ENCODE measurements around the gene CACNA2D4.

CACNA2D4 gene

GRCh38 chr12:1797991-1798640 is 120.3 kb downstream of the CACNA2D4 start:
- peak; percentile 11 for DNase-seq

DNA sequence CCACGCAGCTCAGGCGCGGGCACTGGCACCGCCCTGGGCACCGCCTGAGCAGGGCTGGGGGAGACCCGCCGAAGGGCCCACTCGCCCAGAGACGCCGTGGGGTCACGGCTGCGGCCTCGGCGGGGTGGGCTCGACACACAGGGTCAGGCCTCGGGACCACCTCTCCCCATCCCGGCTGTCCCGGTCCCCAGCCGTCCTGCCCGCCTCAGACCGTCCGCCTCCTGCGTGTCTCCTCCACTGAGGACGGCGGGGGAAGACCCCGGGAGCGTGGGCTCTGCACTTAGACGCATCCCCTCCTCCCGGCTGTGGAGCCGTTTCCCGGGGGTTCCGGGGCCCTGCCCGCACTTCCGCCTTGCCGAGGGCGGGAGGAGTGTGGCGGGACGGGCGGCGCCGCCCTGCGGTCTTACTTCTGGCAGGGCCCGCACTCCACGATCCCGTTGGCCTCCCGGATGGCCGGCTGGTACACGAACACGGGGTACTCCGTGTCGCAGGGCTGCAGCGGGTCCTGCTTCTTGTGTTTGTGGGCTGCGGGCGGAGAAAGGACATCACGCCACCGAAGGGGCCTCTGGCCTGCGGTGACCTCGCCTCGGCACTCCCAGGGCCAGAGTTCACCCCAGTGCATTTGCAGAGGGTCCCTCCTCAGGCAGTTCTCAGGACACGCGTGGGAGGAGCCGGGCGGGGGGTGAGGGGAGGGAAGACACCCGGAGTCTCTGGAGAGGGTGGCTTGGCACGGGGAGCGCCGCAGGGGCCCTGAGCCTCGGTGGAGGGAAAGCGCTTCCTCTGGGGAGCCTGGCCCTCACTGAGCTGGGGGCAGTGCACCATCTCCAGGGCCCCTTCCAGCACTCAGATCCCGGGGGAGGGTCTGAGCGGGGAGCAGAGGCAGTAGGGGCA is 121.2 kb downstream of the CACNA2D4 start:
- no peak for DNase-seq

GRCh38 chr12:1796515-1797010 is 121.9 kb downstream of the CACNA2D4 start:
- DNase-seq = no peak

GRCh38 chr12:1795785-1796514 is 122.5 kb downstream of the CACNA2D4 start:
- peak; percentile 99 for DNase-seq

- peak; percentile 43 for DNase-seq
Measured at GRCh38 chr12:1795221-1795784, 123.1 kb downstream of the CACNA2D4 start.

DNA sequence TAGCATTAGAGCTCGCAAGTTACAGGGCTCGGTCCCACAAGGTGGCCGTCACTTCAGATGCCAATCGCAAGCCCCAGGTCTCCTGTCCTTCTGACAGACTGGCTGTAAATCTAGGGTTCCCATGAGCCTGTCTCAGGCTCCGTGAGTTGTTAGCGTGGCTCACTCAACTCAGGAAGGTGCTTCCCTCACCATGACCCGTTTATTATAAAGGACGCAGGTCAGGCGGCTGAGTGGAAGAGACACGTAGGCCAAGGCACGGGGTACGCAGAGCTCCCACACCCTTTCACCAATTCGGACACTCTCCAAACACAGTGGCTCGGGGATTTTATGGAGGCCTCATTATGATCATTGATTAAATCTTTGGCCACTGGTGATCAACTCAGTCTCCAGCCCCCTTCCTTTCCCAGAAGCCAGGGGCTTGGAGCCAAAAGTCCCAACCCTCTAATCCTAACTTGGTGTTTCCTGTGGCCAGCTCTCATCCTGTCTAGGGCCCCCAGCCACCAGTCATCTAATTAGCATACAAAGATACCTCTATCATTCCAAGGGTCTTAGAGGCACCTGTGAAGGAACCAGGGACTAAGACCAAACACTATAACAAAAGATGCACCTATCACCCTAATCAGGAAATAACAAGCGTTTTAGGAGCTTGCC is 123.9 kb downstream of the CACNA2D4 start:
- DNase-seq = no peak

- DNase-seq = no peak
Measured at GRCh38 chr12:1793426-1794210, 124.8 kb downstream of the CACNA2D4 start.

- no peak for DNase-seq
Measured at GRCh38 chr12:1792406-1792805, 126.0 kb downstream of the CACNA2D4 start.

GRCh38 chr12:1791104-1791841 is 127.2 kb downstream of the CACNA2D4 start:
- DNase-seq = peak; percentile 89

DNA sequence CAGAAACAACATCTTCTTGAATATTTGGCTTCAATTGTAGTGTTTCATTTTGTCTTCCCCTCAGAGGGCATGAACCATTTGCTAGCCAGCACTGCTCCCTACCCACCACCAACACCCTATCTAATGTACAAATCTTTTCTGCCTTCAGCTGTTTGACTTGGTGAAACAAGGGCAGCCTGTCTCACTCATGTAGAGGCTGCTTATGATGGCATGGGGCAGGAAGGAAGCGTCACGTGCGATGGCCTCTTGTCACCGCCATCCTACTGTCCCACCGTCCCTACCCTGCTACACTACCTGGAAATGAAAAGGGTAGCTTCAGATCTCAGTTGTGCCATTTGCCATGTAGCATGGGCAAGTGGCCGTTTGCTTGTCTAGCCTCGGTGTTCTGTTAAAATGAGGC is 128.0 kb downstream of the CACNA2D4 start:
- DNase-seq = no peak

GRCh38 chr12:1787714-1788113 is 130.7 kb downstream of the CACNA2D4 start:
- no peak for DNase-seq

GRCh38 chr12:1782215-1782614 is 136.2 kb downstream of the CACNA2D4 start:
- DNase-seq = no peak

- DNase-seq = no peak
Measured at GRCh38 chr12:1781772-1782171, 136.7 kb downstream of the CACNA2D4 start.

- no peak for DNase-seq
Measured at GRCh38 chr12:1779783-1780182, 138.7 kb downstream of the CACNA2D4 start.

DNA sequence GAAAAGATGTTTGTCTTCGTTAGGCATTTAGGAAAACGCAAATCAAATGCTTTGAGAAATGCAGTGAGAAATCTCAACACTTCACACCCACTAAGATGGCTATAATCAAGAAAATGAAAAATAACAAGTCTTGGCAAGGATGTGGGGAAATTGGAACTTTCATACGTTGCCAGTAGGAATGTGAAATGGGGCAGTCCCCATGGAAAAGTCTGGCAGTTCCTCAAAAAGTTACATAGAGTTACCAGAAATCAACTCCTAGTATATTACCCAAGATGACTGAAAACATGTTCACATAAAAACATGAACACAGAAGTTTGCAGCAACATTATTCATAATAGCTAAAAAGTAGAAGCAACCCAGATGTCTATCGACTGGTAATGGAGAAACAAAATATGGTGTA is 139.5 kb downstream of the CACNA2D4 start:
- DNase-seq = no peak

DNA sequence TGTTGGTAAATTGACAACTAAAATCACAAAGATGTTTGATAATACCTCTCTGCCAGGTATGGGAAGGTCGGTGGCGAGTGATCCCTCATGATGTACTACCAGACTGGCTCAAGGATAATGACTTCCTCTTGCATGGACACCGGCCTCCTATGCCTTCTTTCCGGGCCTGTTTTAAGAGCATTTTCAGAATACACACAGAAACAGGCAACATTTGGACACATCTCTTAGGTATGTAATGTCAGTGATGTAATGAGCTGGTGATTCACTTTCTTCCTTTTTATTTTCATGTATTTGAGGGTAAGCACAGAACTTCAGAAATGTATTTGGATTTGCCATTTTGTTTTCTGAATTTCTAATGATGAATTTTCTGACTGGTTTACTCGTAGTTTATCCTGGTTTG is 140.7 kb downstream of the CACNA2D4 start:
- no peak for DNase-seq

- DNase-seq = peak; percentile 43
Measured at GRCh38 chr12:1776170-1776921, 142.1 kb downstream of the CACNA2D4 start.

DNA sequence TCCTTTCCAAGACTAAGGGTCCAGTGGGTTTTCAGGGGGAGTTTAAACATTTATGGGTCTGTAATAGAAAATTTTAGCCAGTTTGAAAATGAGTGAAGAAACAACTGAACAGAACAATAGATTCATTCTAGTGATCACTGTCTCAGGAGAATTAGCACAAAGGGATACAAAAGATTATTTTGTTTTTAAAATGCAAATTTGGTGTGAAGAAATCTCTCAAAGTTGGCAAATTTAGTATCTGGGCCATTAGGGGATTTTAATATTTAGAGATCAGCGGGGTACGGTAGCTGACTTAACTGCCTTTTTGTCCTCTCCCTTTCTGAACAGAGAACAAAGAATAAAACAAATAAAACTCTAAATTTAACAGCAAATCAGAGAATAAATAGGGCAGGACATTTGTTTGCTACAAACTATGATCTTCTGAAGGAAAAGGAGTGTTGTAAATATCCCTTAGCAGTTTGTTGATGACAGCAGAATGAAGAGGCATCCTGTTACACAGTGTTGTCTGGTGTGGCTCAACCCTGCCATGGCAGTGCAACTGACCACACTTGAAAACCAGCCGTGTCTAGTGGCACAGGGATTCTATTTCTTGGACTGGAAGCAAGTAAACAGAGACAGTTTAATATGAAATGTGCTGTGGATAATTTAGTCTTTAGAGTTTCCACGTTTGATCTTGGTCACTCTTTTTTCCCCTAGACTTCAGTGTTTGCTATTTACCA is 144.4 kb downstream of the CACNA2D4 start:
- no peak for DNase-seq

DNA sequence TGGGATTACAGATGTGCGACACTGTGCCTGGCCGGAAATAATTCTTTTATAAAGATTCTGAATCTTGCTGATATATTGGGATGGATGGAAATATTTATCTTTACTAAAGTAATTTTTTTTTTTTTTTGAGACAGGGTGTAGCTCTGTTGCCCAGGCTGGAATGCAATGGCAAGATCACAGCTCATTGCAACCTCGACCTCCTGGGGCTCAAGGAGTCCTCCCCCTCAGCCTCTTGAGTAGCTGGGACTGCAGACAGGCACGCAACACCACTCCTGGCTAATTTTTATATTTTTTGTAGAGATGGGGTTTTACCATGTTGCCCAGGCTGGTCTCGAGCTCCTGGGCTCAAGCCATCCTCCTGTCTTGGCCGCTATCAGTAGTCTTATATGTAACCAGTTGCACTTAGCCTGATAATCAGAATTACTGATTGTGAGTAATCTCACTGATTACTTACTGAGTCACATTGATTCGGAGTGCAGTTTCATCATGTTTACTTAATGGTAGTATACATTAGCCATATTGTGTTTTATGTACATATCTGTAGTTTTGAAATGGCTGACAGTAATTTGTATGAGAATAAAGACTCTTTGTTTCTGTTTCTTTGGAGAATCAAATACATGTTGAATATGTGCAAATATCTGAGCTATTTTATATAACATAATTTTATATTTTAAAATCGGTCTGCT is 148.5 kb downstream of the CACNA2D4 start:
- DNase-seq = no peak

All from NCI-H2171 (cell line).